OCI-LY1 (cell line): ENCODE results near the gene LRP5.

Source experiments
- H2AFZ ChIP-seq: fragments of 200-600 bp; sonication (generic), shearing (Covaris generic); 2 replicates; pipeline ENCODE4 v1.6.0; 2014; ENCODE audit warnings: antibody characterized with exemption, mild to moderate bottlenecking, low read length
- H3F3A ChIP-seq: fragments of 200-600 bp; sonication (generic), shearing (Covaris generic); 2 replicates; pipeline ENCODE4 v1.6.0; 2014; ENCODE audit warnings: mild to moderate bottlenecking, antibody characterized with exemption, low read length, moderate library complexity; ENCODE audit not compliant: insufficient read depth
- H3K27ac ChIP-seq: fragments of 200-600 bp; sonication (generic); 2 replicates; pipeline ENCODE4 v1.5.1; 2014; ENCODE audit warnings: low read length, mixed run types, mild to moderate bottlenecking, low read depth; ENCODE audit not compliant: poor library complexity, severe bottlenecking
- H3K27me3 ChIP-seq: fragments of 200-600 bp; sonication (generic); 2 replicates; pipeline ENCODE4 v1.6.0; 2014; ENCODE audit warnings: antibody characterized with exemption, mild to moderate bottlenecking, low read length, moderate library complexity; ENCODE audit not compliant: insufficient read depth
- H3K36me3 ChIP-seq: fragments of 200-600 bp; sonication (generic); 2 replicates; pipeline ENCODE4 v1.6.1; 2014; ENCODE audit warnings: mild to moderate bottlenecking, antibody characterized with exemption, low read length, moderate library complexity, mixed read lengths; ENCODE audit not compliant: insufficient read depth
- H3K4me1 ChIP-seq: fragments of 200-600 bp; sonication (generic); 2 replicates; pipeline ENCODE4 v1.5.1; 2014; ENCODE audit warnings: mild to moderate bottlenecking, low read length, moderate library complexity; ENCODE audit not compliant: insufficient read depth, severe bottlenecking
- H3K4me2 ChIP-seq: fragments of 200-600 bp; sonication (generic), shearing (Covaris generic); 2 replicates; pipeline ENCODE4 v1.6.1; 2014; ENCODE audit warnings: low read length
- H3K4me3 ChIP-seq: fragments of 200-600 bp; sonication (generic); 2 replicates; pipeline ENCODE4 v1.5.1; 2014; ENCODE audit warnings: low read length, low read depth, mild to moderate bottlenecking, mixed read lengths; ENCODE audit not compliant: poor library complexity, severe bottlenecking
- H3K79me2 ChIP-seq: fragments of 200-600 bp; shearing (Covaris generic); 2 replicates; pipeline ENCODE4 v1.6.1; 2016; ENCODE audit warnings: mixed run types, low read length, mixed read lengths; ENCODE audit not compliant: insufficient read depth
- H3K9ac ChIP-seq: fragments of 200-600 bp; sonication (generic), shearing (Covaris generic); 2 replicates; pipeline ENCODE4 v1.6.1; 2014; ENCODE audit warnings: mild to moderate bottlenecking, low read length, mixed read lengths
- H3K9me2 ChIP-seq: fragments of 200-600 bp; sonication (generic), shearing (Covaris generic); 2 replicates; pipeline ENCODE4 v1.6.1; 2014; ENCODE audit warnings: low read depth, mild to moderate bottlenecking, low read length, mixed read lengths
- H3K9me3 ChIP-seq: fragments of 200-600 bp; shearing (Covaris generic); 2 replicates; pipeline ENCODE4 v1.6.1; 2014; ENCODE audit warnings: low read length, mixed read lengths
- H4K20me1 ChIP-seq: fragments of 200-600 bp; sonication (generic), shearing (Covaris generic); 2 replicates; pipeline ENCODE4 v1.6.0; 2016; ENCODE audit warnings: mild to moderate bottlenecking, low read length; ENCODE audit not compliant: insufficient read depth
- EZH2 ChIP-seq: fragments of 200-600 bp; sonication (generic), shearing (Covaris generic); IDR thresholded peaks from 2 replicates; pipeline ENCODE4 v1.8.0; 2017; ENCODE audit warnings: borderline replicate concordance, mixed run types, mild to moderate bottlenecking, antibody characterized with exemption, low read length, moderate library complexity, mixed read lengths
- TF ChIP-seq, protein P1 (sequence below): fragments of 200-600 bp; sonication (generic), shearing (Covaris generic); IDR thresholded peaks from 2 replicates; pipeline ENCODE4 v1.5.1; 2017; ENCODE audit warnings: mild to moderate bottlenecking, antibody characterized with exemption, low read length, moderate library complexity, mixed read lengths

The LRP5 gene

DNA sequence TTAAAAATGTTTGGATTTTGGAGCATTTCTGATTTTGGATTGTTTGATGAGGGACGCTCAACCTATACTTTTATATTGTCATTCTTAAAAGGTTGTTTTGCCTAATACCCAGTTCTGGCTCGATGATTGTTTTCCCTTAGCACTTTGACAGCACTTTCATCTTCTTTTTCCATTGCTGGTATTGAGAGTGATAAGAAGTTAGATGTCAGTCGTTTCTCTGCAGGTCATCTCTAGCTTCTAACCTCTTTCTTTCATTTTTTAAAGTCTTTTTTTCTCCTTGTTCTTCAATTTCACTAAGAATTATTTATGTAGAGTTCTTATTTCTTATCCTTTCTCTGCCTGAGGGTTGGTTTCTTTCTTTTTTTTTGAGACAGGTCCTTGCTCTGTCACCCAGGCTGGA lies 167.0 kb downstream of the LRP5 start:
- Histone ChIP-seq H3K4me2 (no peak overlapping the region), H3K9me2 (no peaks in the 10 kb centered on the region), H3K79me2 (peaks cover 86% of the 10 kb centered on the region), H3K4me1 (no peaks in the 10 kb centered on the region), H4K20me1 (0 out of 2 replicates have a peak, but pooled peaks cover 3% of the 10 kb centered on the region), H3K27ac (no peak overlapping the region), H3K9ac (no peak overlapping the region), H3K4me3 (no peak overlapping the region), H3K9me3 (peaks cover 8% of the 10 kb centered on the region), H3K36me3 (peaks cover 43% of the 10 kb centered on the region), H3F3A (no peaks in the 10 kb centered on the region), H2AFZ (no peak overlapping the region), H3K27me3 (no peaks in the 10 kb centered on the region)
- no peak for TF ChIP-seq EZH2
- TF ChIP-seq, protein P1, sequence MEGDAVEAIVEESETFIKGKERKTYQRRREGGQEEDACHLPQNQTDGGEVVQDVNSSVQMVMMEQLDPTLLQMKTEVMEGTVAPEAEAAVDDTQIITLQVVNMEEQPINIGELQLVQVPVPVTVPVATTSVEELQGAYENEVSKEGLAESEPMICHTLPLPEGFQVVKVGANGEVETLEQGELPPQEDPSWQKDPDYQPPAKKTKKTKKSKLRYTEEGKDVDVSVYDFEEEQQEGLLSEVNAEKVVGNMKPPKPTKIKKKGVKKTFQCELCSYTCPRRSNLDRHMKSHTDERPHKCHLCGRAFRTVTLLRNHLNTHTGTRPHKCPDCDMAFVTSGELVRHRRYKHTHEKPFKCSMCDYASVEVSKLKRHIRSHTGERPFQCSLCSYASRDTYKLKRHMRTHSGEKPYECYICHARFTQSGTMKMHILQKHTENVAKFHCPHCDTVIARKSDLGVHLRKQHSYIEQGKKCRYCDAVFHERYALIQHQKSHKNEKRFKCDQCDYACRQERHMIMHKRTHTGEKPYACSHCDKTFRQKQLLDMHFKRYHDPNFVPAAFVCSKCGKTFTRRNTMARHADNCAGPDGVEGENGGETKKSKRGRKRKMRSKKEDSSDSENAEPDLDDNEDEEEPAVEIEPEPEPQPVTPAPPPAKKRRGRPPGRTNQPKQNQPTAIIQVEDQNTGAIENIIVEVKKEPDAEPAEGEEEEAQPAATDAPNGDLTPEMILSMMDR = no peak

DNA sequence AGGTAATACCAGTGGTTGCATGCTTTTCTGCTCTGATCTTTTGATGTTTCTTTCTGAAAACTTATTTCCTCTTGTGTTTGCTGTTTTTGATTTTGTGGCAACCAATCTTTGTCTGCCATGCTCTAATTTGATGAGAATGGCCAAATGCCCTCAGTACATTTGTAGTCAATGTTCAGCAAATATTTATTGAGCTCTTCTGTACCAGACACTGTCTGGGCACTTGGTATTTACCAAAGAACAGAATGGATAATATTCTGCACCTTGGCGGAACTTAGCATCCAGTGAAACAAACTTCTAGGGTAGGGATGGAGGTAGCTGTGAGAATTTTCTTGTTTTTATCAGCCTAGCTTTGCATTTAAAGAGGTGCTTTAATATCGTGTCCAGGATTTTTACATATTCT lies 167.8 kb downstream of the LRP5 start:
- no peak overlapping the region for H3K9ac ChIP-seq
- H3K27me3 ChIP-seq = no peaks in the 10 kb centered on the region
- H3K4me3 ChIP-seq = no peak overlapping the region
- H3K9me3 ChIP-seq = peaks cover 8% of the 10 kb centered on the region
- no peak overlapping the region for H3K27ac ChIP-seq
- peaks cover 89% of the 10 kb centered on the region for H3K79me2 ChIP-seq
- no peak overlapping the region for H2AFZ ChIP-seq
- 0 out of 2 replicates have a peak, but pooled peaks cover 3% of the 10 kb centered on the region for H4K20me1 ChIP-seq
- no peaks in the 10 kb centered on the region for H3K9me2 ChIP-seq
- no peak for TF ChIP-seq EZH2
- TF ChIP-seq, protein P1 = no peak
- no peaks in the 10 kb centered on the region for H3K4me1 ChIP-seq
- H3K4me2 ChIP-seq = no peak overlapping the region
- H3K36me3 ChIP-seq = peaks cover 42% of the 10 kb centered on the region
- no peaks in the 10 kb centered on the region for H3F3A ChIP-seq

DNA sequence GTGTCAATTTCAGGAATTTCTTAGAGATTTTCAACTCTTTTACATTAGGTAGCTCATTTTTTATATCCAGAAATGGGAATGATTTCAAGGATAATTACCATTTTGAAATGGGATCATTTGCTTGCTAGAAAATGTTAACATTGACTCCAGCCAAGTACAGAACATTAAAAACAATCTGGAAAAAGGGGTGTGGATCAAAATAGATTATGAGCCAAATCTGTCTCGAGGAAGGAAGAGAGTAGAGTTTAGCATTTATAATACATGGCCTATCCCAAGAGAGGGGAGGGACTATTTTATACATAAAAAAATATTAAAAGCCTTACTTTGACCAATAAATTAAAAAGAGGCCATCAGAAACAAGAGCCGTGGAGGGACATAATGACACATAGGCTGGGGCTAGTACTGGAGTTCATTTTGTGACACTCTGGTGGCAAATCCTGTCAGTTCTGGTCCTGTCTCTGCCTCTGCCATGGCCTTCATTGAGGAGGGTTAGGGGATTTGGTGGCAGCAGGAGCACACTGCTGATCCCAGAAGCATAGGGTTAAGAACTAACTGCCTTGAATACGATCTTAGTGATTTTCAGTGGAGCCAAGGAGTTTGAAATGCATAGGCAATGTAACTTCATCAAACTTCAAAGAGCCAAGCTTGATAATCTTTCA lies 168.6 kb downstream of the LRP5 start:
- no peaks in the 10 kb centered on the region for H3F3A ChIP-seq
- no peak for TF ChIP-seq EZH2
- TF ChIP-seq, protein P1 = no peak
- no peaks in the 10 kb centered on the region for H3K27me3 ChIP-seq
- no peak overlapping the region for H3K4me2 ChIP-seq
- peaks cover 97% of the 10 kb centered on the region for H3K79me2 ChIP-seq
- H3K9me2 ChIP-seq = no peaks in the 10 kb centered on the region
- no peak overlapping the region for H3K4me3 ChIP-seq
- H3K27ac ChIP-seq = no peak overlapping the region
- peaks cover 8% of the 10 kb centered on the region for H3K9me3 ChIP-seq
- peaks cover 42% of the 10 kb centered on the region for H3K36me3 ChIP-seq
- 0 out of 2 replicates have a peak, but pooled peaks cover 3% of the 10 kb centered on the region for H4K20me1 ChIP-seq
- H2AFZ ChIP-seq = no peak overlapping the region
- H3K9ac ChIP-seq = no peak overlapping the region
- H3K4me1 ChIP-seq = no peaks in the 10 kb centered on the region
